Prostate gland (tissue), 2 donors: ENCODE data around the gene RABGAP1L. TPM values are rescaled to one million over a fixed set of nuclear protein-coding genes. Genes with fewer than 3 reads are reported as not detected.

Experiments
- DNase-seq: peaks from one replicate; pipeline ENCODE4 v3.0.0-alpha.2; 2019; ENCODE audit warnings: low spot score
- H3K27ac ChIP-seq, 2 donors: fragments of 200-600 bp; sonication (generic); 2 replicates each; pipeline ENCODE4 v1.5.1; 2017 to 2019
- H3K27me3 ChIP-seq: fragments of 200-600 bp; sonication (generic); replicated peaks from 2 replicates; pipeline ENCODE4 v1.5.1; 2019; ENCODE audit not compliant: insufficient read depth
- H3K36me3 ChIP-seq, 2 donors: fragments of 200-600 bp; sonication (generic); 1 replicate in 1 of 2; 2 replicates in 1 of 2; pipeline versions ENCODE4 v1.5.1 to v1.8.1; 2017 to 2019
- H3K4me1 ChIP-seq: fragments of 200-600 bp; sonication (generic); replicated peaks from 2 replicates; pipeline ENCODE4 v1.5.1; 2019
- H3K4me3 ChIP-seq, 2 donors: fragments of 200-600 bp; sonication (generic); 2 replicates each; pipeline ENCODE4 v1.5.1; 2017 to 2019
- H3K9me3 ChIP-seq: fragments of 200-600 bp; sonication (generic); 2 replicates; pipeline ENCODE4 v1.5.1; 2017
- CTCF ChIP-seq, 4 experiments: fragments of 200-600 bp in 2 of 4; fragments of 450-650 bp in 2 of 4; sonication (generic) in 2 of 4; IDR thresholded peaks; 1 replicate in 3 of 4; 2 replicates in 1 of 4; pipeline ENCODE4 v1.5.1; 2016 to 2019; ENCODE audit warnings: antibody characterized with exemption in 4 of 4, mild to moderate bottlenecking in 2 of 4, moderate library complexity in 2 of 4
- POLR2A ChIP-seq: fragments of 450-650 bp; IDR thresholded peaks from one replicate; pipeline ENCODE4 v1.6.1; 2016; ENCODE audit warnings: antibody characterized with exemption, mild to moderate bottlenecking
- POLR2AphosphoS5 ChIP-seq: sonication (generic); formaldehyde crosslinking; IDR thresholded peaks from one replicate; pipeline ENCODE4 v1.6.1; 2017; ENCODE audit warnings: antibody characterized with exemption
- WGBS: methylation state at CpG from one replicate; pipeline ENCODE4 v1.1.5; 2018; 5-methylcytosine and 5-hydroxymethylcytosine counted together
- intact Hi-C: fragments of 100-400 bp; cut with DNase I; formaldehyde crosslinking; loops from one replicate; pipeline ENCODE4 v1.14.2; 2022
- total RNA-seq, 2 donors: library from RNA; depleted of rRNA; stranded (reverse); fragments of >200 nt; gene quantifications; one replicate each; pipeline ENCODE4 v1.1.0, GENCODE V29; 2016

The RABGAP1L gene
- total RNA-seq, 2 donors from 2014 or later: 32.3 to 41.5 TPM

GRCh38 chr1:174678657-174679056 lies 519.3 kb downstream of the RABGAP1L start:
- WGBS: 97% methylated on average over 7 of the region's 7 CpGs
- Histone ChIP-seq H3K27me3 (no peaks in the 10 kb centered on the region), H3K9me3 (no peaks in the 10 kb centered on the region), H3K36me3 (no peaks in the 10 kb centered on the region), H3K4me3 (no peak overlapping the region), H3K4me1 (no peaks in the 10 kb centered on the region), H3K27ac (no peak overlapping the region)
- DNase-seq: no peak
- intact Hi-C loops: no loop called here
- TF ChIP-seq CTCF (IDR thresholded peaks at IDR 0.05): no peak
- TF ChIP-seq POLR2A: no peak
- no peak for TF ChIP-seq POLR2AphosphoS5

- no peaks in the 10 kb centered on the region for H3K4me1 ChIP-seq
- no peaks in the 10 kb centered on the region for H3K36me3 ChIP-seq
- TF ChIP-seq CTCF (IDR thresholded peaks at IDR 0.05): no peak
- no peak for TF ChIP-seq POLR2AphosphoS5
- TF ChIP-seq POLR2A: no peak
- no peaks in the 10 kb centered on the region for H3K9me3 ChIP-seq
- no peak for DNase-seq
- no peaks in the 10 kb centered on the region for H3K27me3 ChIP-seq
- no peak overlapping the region for H3K4me3 ChIP-seq
- no peak overlapping the region for H3K27ac ChIP-seq
- WGBS: 92% methylated on average over 3 of the region's 3 CpGs
- intact Hi-C loops: no loop called here
These were observed 520.8 kb downstream of the RABGAP1L start for GRCh38 chr1:174680101-174680500.

GRCh38 chr1:174682419-174683008 lies 523.2 kb downstream of the RABGAP1L start:
- Histone ChIP-seq H3K27me3 (no peaks in the 10 kb centered on the region), H3K36me3 (no peaks in the 10 kb centered on the region), H3K27ac (no peak overlapping the region), H3K9me3 (no peaks in the 10 kb centered on the region), H3K4me1 (no peaks in the 10 kb centered on the region), H3K4me3 (no peak overlapping the region)
- 27% methylated on average over 2 of the region's 2 CpGs for WGBS
- no peak for DNase-seq
- TF ChIP-seq CTCF (IDR thresholded peaks at IDR 0.05) (no peak), POLR2A (no peak), POLR2AphosphoS5 (no peak)
- intact Hi-C loops: no loop called here

GRCh38 chr1:174686213-174686612 lies 526.9 kb downstream of the RABGAP1L start:
- H3K36me3 ChIP-seq: no peaks in the 10 kb centered on the region
- no peak for TF ChIP-seq CTCF (IDR thresholded peaks at IDR 0.05)
- no peak for TF ChIP-seq POLR2A
- TF ChIP-seq POLR2AphosphoS5: no peak
- H3K9me3 ChIP-seq: no peaks in the 10 kb centered on the region
- intact Hi-C loops: no loop called here
- no peaks in the 10 kb centered on the region for H3K4me1 ChIP-seq
- H3K27me3 ChIP-seq: no peaks in the 10 kb centered on the region
- no peak for DNase-seq
- H3K27ac ChIP-seq: no peak overlapping the region
- no peak overlapping the region for H3K4me3 ChIP-seq

GRCh38 chr1:174689524-174689923 lies 530.2 kb downstream of the RABGAP1L start:
- Histone ChIP-seq H3K4me3 (no peak overlapping the region), H3K27ac (no peak overlapping the region), H3K4me1 (no peaks in the 10 kb centered on the region), H3K9me3 (no peaks in the 10 kb centered on the region), H3K27me3 (no peaks in the 10 kb centered on the region), H3K36me3 (no peaks in the 10 kb centered on the region)
- TF ChIP-seq POLR2A (no peak), POLR2AphosphoS5 (no peak), CTCF (IDR thresholded peaks at IDR 0.05) (no peak)
- DNase-seq: no peak
- 59% methylated on average over 1 of the region's 1 CpG for WGBS
- intact Hi-C loops: no loop called here
